ENCODE results near the gene KCNJ1.

KCNJ1 gene

GRCh38 chr11:128889657-128890213 is 22.6 kb upstream of the KCNJ1 start:
- H3K4me3 ChIP-seq (ENCODE audit: low read depth, low read length): no peak overlapping the region
- no peak for TF ChIP-seq CTCF (IDR thresholded peaks at IDR 0.05; ENCODE audit: low read depth, low read length)

GRCh38 chr11:128888034-128888985 is 21.2 kb upstream of the KCNJ1 start:
- no peak for TF ChIP-seq CTCF (IDR thresholded peaks at IDR 0.05; ENCODE audit: low read depth, low read length)
- H3K4me3 ChIP-seq (ENCODE audit: low read depth, low read length): no peak overlapping the region

GRCh38 chr11:128886406-128887124 is 19.5 kb upstream of the KCNJ1 start:
- H3K4me3 ChIP-seq (ENCODE audit: low read depth, low read length): no peak overlapping the region
- TF ChIP-seq CTCF (IDR thresholded peaks at IDR 0.05; ENCODE audit: low read depth, low read length): 0 out of 2 replicates have a peak, but pooled peaks have one; percentile 10

GRCh38 chr11:128884703-128885338 is 17.7 kb upstream of the KCNJ1 start:
- peak; percentile 59 for TF ChIP-seq CTCF (IDR thresholded peaks at IDR 0.05; ENCODE audit: low read depth, low read length)
- H3K4me3 ChIP-seq (ENCODE audit: low read depth, low read length): no peak overlapping the region

- no peak for TF ChIP-seq CTCF (IDR thresholded peaks at IDR 0.05; ENCODE audit: low read depth, low read length)
- H3K4me3 ChIP-seq (ENCODE audit: low read depth, low read length): no peak overlapping the region
Observed at GRCh38 chr11:128884054-128884453, 17.0 kb upstream of the KCNJ1 start.

- no peak for TF ChIP-seq CTCF (IDR thresholded peaks at IDR 0.05; ENCODE audit: low read depth, low read length)
- H3K4me3 ChIP-seq (ENCODE audit: low read depth, low read length): no peak overlapping the region
Observed at GRCh38 chr11:128882451-128882850, 15.4 kb upstream of the KCNJ1 start.
